Stimulated activated CD4-positive, alpha-beta T cell treated with anti-CD3 and anti-CD28 coated beads, Interleukin-12 subunit alpha, Interleukin-12 subunit beta, amount 100 ng/mL, for 24 hours (primary cell): Measurements from ENCODE around the gene CPOX.
"Not testable (repeated sequence)": the region's sequence is repeated elsewhere in the genome, so short reads cannot be mapped to it uniquely, and the experiment has no call there.

Source experiments
- DNase-seq, 2 experiments: peaks; one replicate each; pipeline ENCODE4 v3.0.0-alpha.2; 2020; ENCODE audit warnings: low read depth in 2 of 2

The CPOX gene

DNA sequence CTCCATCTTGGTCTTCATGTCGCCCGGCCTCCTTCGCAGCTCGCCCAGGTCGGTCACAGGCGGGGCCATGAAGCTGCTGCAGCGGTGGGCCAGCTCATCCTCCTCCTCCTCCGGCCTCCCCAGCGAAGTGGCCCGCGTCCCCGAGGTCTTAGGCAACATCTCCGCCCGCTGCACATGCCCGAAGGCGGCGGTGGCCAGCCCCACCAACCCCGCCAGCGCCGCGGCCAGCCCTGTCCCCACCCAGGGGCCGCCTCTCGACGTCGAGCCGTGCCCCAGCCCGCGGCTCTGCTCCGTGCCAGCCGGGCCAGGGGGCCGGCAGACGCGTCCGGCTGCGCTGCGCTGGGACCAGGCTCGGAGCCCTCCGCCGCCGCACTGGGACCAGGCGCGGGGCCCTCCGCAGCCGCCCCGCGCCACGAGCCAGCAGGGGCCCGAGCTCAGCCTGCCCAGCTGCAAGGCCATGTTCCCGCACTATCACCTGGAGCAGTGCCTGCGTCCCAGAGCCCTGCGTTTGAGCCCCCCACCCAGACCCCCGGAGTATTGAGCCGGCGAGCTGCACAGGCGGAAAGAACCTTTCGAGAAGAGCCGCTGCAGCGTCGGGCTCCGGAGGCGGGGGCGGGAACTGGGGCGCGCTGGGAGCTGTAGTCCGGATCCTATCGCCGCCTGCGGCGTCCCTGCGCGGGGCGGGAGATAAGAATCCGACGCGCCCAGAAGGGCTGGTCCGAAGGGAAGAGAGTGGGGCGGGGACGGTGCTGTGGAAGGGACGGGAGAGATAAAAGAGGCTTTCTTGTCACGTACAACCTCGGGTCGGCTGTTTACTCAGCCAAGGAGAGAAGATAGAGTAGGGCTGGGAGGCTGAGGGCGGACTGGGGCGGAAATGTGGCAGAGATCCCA lies at the start of gene CPOX:
CPOX (minus strand) TSS at position 566 of the 891 bp plus-strand sequence; CDS start at position 459, 107 bp downstream.
- DNase-seq: peak; percentile 76 to 87

DNA sequence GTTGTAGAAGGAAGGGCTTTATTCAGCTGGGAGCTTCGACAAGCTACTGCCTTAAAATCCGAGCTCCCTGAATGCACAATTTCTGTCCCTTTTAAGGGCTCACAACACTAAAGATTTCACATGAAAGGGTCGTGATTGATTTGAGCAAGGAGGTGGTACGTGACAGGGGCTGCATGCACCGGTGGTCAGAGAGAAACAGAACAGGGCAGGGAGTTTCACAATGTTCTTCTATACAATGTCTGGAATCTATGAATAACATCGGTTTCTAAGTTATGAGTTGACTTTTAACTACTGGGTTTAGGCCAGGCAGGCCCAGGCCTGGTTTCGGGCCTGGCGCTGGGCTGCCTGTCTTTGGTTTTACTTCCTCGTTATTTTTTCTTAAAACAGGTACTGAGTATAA lies 49.4 kb upstream of the CPOX start:
- DNase-seq: not testable (repeated sequence)

DNA sequence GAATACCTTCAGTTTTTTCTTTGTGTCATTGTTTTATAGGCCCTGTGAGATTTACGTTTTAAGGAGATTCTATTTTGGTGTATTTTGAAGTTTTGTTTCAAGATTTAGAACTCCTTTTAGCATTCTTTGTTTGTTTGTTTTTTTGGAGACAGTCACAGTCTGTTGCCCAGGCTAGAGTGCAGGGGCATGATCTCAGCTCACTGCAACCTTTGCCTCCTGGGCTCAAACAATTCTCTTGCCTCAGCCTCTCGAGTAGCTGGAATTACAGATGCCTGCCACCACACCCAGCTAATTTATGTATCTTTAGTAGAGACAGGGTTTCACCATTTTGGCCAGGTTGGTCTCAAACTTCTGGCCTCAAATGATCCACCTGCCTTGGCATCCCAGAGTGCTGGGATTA lies 48.3 kb upstream of the CPOX start:
- DNase-seq: not testable (repeated sequence)

DNA sequence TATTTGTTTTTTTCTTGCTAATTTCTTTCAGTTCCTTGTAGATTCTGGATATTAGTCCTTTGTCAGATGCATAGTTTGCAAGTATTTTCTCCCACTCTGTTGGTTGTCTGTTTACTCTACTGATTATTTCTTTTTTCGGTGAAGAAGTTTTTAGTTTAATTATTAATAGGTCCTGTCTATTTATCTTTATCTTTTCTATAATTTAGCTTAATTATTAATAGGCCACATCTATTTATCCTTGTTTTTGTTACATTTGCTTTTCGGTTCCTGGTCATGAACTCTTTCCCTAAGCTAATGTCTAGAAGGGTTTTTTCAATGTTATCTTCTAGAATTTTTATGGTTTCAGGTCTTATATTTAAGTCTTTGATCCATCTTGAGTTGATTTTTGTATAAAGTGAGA lies 45.1 kb upstream of the CPOX start:
- DNase-seq: not testable (repeated sequence)

DNA sequence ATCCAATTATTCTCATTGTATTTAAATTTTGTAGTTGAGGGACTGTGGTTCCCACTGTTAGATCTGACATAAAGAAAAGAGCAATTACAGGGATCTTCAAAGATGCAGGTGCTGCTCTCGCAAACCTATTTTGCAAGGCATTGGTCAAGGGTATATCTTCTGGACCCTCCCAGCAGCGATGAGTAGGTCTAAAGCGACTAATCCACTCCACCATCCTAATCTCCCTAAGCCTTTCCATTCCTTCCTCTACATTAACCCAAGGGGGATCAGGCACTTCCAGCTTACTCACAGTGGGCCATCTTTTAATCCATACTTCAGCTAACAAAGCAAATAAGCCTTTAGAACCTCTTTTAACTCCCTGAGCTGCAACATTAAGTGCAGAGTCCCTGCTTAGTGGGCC lies 37.0 kb upstream of the CPOX start:
- no peak for DNase-seq

DNA sequence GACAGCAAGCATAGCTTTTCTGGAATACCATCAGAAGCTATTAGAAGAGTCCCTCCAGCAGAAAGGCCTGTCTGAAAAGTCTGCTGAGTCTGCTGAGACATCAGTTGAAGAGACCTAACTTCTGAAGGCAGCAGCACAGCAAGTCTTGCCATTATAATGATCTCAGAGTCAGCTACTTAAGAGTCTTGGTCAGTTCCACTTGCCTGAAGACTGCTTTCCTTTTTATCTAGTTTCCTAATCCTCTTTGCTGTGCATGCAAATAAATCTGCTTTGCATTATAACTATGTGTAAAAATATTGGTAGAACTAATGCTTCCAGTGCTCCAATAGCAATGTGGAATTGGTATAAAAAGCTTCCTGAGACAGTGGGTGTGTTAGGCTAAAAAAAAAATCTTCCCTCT lies 34.9 kb upstream of the CPOX start:
- no peak for DNase-seq

DNA sequence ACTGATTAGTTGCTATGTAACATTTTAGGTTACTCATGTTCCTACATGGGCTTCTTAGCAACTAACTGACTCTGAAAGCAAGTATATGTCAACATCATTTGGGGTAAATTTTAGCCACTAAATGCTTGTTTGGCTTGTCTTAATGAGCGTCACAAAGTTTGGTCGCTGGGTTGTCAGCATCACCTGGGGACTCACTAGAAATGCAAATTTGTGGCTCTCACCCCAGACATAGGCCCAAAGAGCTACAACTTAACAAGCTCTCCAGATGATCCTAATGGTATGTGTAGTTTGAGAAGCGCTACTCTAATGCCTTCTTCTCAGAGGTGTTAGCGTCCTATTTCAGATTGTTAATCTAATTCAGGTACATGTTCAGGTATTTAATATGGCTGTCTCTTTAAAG lies 32.7 kb upstream of the CPOX start:
- DNase-seq: no peak

DNA sequence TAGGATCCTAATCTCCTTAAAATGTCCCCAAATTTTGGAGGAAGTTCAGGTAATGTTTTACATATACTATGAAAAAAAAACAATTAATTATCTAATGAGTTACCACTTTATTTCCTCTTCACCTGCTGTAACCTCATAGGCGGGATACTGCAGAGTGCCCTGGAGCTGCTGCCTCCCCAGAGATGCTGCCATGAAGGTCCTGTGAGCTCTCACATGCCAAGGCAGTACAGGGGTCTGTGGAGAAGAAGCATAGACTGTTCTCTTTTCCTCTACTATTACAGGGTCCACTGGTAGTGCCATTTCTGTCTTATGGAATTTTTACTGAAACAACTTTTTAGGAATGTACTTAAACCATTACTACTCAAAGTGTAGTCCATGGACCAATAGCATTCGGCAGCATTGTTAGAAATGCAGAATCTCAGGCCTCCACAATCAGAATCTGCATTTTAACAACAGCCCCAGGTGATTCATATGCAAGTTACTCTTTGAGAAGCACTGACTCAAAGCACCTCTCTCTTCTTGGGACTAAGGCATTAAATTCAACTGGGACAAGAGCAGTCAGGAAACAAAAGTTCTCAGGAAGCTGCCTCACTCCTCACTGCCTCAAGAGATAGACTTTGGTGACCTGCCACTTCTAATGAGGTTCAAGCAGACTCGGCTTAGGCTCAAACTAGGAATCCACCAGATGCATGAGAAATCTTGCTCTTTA lies 30.3 kb upstream of the CPOX start:
- no peak for DNase-seq

DNA sequence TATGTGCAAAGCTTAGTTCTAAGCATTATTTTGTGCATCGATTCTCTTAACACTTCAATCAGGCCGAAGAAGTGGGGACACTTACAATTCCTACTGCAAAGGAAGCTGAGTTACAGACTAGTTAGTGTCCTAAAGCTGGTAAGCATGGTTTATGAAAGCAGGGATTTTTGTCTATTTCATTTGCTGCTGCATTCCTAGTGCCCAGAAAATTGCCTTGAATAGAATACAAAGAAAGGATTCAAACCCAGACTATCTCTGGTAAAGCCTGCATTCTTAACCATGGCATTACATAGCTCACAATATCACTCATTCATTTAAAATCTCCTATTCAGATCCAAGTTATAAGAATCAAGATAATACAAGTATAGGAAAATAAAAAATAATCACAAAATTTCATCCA lies 24.4 kb upstream of the CPOX start:
- DNase-seq: no peak

DNA sequence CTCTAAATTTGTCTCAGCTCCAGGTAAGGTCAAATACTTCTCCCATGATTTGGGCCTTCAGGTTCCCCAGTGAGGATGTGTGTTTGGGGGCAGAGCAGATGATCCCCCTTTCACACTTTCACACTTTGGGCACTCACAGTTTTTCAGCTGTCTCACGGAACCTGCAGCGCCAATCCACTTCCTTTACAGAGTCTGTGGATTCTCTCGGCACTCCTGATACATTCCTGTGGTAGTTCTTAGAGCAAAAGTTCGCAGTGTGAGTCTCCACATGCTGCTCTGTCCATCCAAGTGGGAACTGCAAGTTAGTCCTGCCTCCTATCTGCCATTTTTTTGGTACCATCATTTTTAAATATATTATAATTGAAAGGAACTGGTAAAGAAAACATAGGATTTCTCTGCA lies 20.2 kb upstream of the CPOX start:
- DNase-seq: no peak

DNA sequence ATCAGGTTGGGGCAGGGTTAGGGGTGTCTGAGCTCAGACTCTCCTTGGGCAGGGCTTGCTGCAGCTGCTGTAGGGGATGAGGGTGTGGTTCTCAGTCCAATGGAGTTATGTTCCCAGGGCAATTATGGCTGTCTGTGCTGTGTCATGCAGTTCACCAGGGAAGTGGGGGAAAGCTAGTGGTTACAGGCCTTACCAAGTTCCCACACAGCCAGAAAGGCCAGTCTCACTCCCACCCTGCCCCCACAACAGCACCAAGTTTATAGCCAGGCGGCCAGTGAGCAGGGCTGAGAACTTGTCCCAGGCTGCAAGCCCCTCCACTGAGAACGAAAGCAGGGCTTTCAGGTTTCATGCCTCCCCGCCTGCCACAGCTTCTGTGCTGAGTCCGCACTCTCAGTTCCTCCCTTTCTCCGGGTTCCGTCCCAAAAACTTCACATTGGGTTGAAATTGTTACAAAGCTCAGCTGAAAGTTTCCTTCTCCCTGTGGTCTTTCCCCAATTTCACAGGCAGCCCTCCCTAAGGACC lies 19.6 kb upstream of the CPOX start:
- DNase-seq: no peak

DNA sequence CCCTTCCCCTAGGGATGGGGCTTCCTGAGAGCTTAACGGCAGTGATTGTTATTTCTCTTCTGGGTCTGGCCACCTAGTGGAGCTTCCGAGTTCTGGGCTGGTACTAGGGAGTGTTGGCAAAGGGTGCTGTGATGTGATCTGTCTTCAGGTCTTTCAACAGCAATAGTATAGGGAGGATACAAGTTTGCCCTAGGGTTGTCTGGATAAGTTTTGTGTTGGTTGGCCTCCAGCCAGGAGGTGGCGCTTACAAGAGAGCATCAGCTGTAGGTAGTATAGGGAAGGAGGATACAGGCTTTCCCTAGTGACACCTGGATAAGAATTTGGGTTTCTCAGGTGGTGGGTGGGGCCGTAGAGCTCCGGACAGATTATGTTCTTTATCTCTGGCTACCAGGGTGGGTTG lies 19.2 kb upstream of the CPOX start:
- DNase-seq: no peak

DNA sequence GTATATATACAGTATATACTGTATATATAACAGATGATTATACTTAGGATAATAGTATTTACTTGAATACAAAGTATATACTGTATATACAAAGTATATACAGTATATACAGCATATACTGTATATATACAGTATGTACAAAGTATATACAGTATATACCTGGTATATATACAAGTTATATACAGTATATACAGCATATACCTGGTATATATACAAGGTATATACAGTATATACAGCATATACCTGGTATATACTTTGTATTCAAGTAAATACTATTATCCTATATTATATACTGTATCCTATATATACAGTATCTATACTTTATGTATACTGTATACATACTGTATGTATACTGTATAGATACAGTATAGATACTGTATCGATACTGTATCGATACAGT lies 14.6 kb upstream of the CPOX start:
- DNase-seq: no peak

DNA sequence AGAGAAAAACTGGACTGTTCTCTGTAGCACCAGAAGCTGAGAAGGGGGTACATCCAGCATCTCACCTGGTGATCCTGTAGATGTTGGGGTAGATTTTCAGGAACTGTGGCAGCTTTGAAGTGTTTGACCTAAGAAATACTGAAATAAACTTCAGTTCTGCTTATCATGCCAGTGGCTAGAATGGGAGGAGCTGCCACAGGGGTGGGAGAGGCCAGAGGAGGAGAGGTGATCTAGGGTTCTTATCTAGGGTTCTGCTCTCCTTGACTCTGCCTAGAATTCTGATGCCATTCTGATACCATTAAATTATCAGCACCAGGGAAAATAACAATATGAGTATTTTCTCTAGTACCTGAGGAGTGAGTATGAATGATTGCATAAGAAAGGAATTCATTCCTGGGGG lies 10.2 kb upstream of the CPOX start:
- DNase-seq: no peak

DNA sequence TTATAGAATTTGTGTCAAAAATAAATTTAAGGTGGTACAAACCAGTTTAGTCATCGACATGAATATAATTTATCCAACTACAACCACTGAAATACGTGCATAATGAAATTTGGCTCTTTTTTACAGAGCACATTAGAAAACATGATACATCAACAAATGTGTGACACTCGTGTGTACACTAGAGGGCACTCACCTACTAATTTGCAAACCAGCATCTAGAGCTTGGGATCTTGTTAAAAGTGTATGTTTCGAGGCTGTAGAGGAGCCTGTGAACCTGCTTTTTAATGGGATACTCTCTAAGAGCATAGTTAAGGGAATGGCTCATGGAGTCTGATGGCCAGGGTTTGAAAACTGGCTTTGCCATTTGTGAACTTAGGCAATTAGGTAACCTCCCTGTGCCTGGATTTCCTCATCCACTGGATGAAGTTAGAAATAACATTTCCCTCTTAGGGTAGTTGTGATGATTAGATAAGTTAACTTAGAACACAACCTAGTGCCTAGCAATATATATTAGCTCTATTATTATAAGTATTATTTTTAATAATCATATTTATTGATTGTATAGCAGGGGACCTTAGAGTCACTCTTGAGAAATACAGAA lies 8.8 kb upstream of the CPOX start:
- no peak for DNase-seq

DNA sequence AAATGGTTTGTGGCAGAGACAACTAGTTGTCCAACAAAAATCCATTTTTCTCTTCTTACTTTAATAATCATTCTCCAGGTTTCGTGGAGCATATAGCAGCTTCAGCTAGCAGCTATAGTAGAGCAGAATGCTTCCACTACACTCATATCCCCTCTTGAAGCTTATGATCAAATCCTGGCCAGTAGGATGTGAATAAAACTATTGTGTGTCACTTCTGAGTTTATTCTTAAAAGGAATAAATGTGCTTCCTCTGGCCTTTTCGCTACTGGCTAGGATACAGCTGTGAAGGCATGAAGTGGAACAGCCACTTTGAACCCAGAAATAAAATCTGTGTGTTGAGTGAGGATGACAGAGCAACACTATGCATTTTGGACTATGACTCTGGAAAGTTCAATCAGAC lies 7.8 kb upstream of the CPOX start:
- no peak for DNase-seq

DNA sequence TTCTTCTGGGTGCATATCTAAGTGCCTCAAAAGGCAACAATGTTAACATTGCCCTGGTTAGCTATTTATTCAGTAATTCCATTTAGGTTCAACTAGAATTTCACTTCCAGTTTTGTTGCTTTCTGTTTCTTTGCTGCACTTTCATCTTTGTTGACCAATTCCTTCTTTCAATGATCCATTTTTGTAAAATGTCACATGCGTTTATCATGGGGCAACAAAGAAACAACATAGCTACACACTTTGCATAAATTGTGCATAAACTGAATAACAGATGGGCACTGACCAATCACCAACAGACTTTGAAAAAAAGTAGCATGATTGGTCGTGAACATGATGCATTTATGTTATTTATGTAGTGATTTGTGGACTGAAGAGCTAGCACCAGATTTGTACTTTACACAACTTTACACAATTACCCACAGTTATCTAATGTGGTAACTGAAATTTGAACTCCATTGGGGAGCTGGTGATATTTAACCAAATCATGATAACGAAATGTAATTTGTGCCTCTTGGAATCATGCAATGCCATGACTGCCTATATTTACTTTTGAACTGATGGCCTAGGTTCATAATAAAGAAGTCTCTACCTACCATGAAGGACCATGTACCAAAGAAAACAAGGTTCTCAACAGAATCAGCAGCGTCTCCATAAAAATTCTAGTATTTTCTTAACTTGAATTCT lies 7.1 kb upstream of the CPOX start:
- DNase-seq: no peak

DNA sequence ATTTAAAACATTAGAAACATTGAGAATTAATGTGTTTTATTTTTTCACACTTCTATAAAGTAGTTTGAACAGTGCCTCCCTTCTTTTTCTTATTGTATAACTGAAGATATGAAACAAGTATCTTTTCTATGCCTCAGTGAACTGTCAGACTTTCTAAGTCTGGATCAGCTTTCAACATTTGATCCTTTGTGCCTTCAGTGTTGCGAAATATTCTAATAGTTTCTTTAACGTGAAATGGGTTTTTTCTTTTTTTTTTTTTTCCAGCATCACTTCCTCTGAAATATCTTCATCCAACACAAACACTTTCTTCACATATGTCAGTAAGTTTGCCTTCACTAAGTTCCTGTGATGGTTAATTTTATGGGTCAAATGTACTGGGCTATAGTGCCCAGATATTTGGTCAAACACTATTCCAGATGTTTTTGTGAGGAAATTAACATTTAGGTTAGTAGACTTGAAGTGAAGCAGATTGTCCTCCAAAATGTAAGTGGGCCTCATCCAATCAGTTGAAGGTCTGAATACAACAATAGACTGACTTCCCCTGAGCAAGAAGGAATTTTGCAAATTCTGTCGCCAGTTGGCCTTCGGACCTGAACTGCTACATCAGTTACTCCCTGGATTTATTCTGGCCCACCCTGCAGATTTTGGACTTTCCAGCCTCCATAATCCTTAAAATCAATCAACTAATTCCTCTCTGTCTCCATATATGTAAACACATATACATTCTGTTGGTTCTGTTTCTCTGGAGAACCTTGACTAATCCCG lies 6.4 kb upstream of the CPOX start:
- DNase-seq: no peak

DNA sequence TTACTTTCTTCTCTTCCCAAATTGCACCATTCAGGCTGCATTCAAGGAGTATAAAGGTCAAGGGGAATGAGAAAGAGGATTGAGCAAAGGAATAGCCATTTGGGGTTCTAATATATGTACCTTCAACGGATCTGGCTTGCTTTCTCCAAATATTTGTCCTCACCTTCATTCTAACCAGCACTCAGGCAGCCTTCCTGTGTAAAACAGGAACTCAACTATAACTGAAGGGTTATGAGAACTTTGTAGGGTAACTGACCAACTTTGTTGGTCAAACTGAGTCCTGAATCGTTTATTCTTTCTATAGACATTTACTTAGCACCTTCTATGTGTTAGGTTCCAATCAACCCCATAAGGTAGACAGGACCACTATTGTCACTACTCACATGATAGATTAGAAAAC lies 5.1 kb upstream of the CPOX start:
- no peak for DNase-seq

DNA sequence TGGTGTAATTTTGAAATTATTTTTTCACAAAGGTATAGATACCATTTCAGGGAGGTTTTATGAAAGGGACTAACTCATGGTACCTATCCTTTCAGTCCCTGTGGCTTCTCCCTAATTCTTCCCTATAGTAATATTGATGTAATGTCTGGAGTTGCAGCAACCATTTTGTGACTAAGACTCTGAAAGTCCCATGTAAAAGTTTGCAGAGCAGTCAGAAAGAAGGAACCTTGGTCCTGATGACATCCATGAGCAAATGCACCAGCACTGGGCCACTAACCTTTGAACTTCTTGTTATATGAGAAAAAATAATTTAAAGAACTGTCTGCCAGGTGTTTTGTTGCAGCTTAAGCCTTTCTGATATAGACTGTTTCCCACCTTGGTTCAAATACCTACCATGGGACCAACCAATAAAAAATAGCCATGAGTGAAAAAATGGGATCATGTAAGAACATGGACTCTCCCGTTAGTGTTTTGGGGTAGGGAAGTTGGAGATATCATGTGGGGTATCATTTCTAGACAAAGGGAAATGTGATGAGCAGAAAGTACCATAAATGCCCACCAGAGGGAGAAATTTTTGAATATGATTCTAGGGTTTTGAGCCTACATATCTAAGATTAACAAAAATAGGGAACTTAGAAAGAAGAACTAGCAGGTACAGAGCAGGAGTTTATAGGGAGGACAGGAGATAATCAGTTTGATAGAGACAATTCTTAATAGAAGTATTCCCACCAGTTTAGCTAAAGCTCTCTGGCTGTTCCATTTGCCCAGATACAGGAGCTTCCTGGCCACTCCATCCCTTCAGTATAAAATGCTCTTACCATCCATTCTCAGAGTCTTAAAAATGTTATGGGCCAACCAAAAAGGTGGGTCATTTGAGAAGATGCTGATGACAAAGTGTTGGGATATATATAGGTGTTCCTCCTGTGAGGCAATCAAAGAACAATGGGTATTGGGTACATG lies 3.4 kb upstream of the CPOX start:
- no peak for DNase-seq
